ACC112 (cell line): Measurements from ENCODE around the gene BID.

Experiments
- H2AFZ ChIP-seq: fragments of 200-600 bp; sonication (generic); one replicate; pipeline ENCODE4 v1.6.0; 2017; ENCODE audit warnings: antibody characterized with exemption, low read length; ENCODE audit not compliant: unreplicated experiment
- H3K27ac ChIP-seq: fragments of 200-600 bp; sonication (generic); 2 replicates; pipeline ENCODE4 v1.5.1; 2014; ENCODE audit warnings: low read depth, mild to moderate bottlenecking, antibody characterized with exemption, low read length, moderate library complexity
- H3K27me3 ChIP-seq: fragments of 200-600 bp; sonication (generic); 2 replicates; pipeline ENCODE4 v1.6.1; 2014; ENCODE audit warnings: mild to moderate bottlenecking, antibody characterized with exemption, low read length, moderate library complexity, mixed read lengths; ENCODE audit not compliant: insufficient read depth
- H3K36me3 ChIP-seq: fragments of 200-600 bp; sonication (generic); 2 replicates; pipeline ENCODE4 v1.6.1; 2016; ENCODE audit warnings: mild to moderate bottlenecking, antibody characterized with exemption, low read length, moderate library complexity, mixed read lengths; ENCODE audit not compliant: insufficient read depth
- H3K4me1 ChIP-seq: fragments of 200-600 bp; sonication (generic); one replicate; pipeline ENCODE4 v1.6.1; 2016; ENCODE audit warnings: low read length, mixed read lengths; ENCODE audit not compliant: insufficient read depth, unreplicated experiment, control insufficient read depth
- H3K4me3 ChIP-seq: fragments of 200-600 bp; sonication (generic); 2 replicates; pipeline ENCODE4 v1.5.1; 2014; ENCODE audit warnings: mild to moderate bottlenecking, low read depth, low read length
- H3K79me2 ChIP-seq: fragments of 200-600 bp; sonication (generic); one replicate; pipeline ENCODE4 v1.6.0; 2016; ENCODE audit warnings: low read length; ENCODE audit not compliant: control insufficient read depth, unreplicated experiment, insufficient read depth

Gene BID

GRCh38 chr22:17744430-17744829 is 29.8 kb downstream of the BID start:
- no peaks in the 10 kb centered on the region for H3K36me3 ChIP-seq
- H3K4me3 ChIP-seq = no peak overlapping the region
- H2AFZ ChIP-seq = no peak overlapping the region
- no peaks in the 10 kb centered on the region for H3K4me1 ChIP-seq
- no peaks in the 10 kb centered on the region for H3K27me3 ChIP-seq
- no peaks in the 10 kb centered on the region for H3K79me2 ChIP-seq
- H3K27ac ChIP-seq = no peak overlapping the region

- no peaks in the 10 kb centered on the region for H3K36me3 ChIP-seq
- no peaks in the 10 kb centered on the region for H3K4me1 ChIP-seq
- no peak overlapping the region for H2AFZ ChIP-seq
- no peaks in the 10 kb centered on the region for H3K79me2 ChIP-seq
- no peaks in the 10 kb centered on the region for H3K27me3 ChIP-seq
- H3K27ac ChIP-seq = no peak overlapping the region
- H3K4me3 ChIP-seq = no peak overlapping the region
Observed at GRCh38 chr22:17743661-17744411, 30.4 kb downstream of the BID start.

- no peaks in the 10 kb centered on the region for H3K36me3 ChIP-seq
- no peaks in the 10 kb centered on the region for H3K79me2 ChIP-seq
- H3K4me1 ChIP-seq = no peaks in the 10 kb centered on the region
- no peak overlapping the region for H3K27ac ChIP-seq
- no peak overlapping the region for H3K4me3 ChIP-seq
- H3K27me3 ChIP-seq = no peaks in the 10 kb centered on the region
- H2AFZ ChIP-seq = no peak overlapping the region
Observed at GRCh38 chr22:17742527-17742902, 31.8 kb downstream of the BID start.

- no peak overlapping the region for H2AFZ ChIP-seq
- no peak overlapping the region for H3K4me3 ChIP-seq
- H3K36me3 ChIP-seq = no peaks in the 10 kb centered on the region
- H3K27me3 ChIP-seq = no peaks in the 10 kb centered on the region
- H3K4me1 ChIP-seq = no peaks in the 10 kb centered on the region
- H3K27ac ChIP-seq = no peak overlapping the region
- H3K79me2 ChIP-seq = no peaks in the 10 kb centered on the region
Observed at GRCh38 chr22:17741866-17742526, 32.3 kb downstream of the BID start.

DNA sequence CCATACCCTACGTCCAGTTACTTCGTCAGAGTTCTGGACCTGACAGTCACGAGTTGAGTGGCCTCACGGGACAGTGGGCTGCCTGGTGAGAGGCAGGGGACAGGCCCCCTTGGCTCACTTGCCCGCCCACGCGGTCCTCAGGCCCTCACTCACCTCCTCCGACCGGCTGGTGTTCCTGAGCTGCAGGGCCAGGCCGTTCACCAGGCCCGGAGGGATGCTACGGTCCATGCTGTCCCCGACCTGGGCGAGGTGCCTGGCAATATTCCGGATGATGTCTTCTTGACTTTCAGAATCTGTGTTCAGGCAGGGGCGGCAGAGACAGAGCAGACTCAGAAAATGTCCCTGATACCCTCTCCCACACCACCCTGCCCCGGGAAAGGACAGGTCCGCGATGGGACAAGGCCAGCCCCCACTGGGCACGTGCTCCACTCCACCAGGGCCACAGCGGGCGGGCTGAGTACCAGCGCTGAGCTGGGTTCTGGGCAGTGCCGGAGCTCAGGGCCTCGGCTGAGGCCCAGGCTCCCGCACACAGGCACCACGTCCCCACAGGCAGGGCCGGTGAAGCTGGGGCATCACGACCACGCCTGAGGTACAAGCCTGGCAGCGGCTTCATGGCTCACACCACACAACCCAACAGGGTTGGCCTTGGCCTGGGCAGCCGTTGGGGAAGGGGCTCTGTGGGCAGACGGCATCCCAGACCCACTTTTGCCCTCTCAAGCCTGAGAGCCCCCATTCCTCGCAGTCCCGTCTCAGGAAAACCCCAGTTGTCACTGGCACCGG is 34.9 kb downstream of the BID start:
- Histone ChIP-seq H3K27ac (no peak overlapping the region), H3K27me3 (no peaks in the 10 kb centered on the region), H2AFZ (no peak overlapping the region), H3K4me1 (no peaks in the 10 kb centered on the region), H3K36me3 (no peaks in the 10 kb centered on the region), H3K4me3 (no peak overlapping the region), H3K79me2 (no peaks in the 10 kb centered on the region)

DNA sequence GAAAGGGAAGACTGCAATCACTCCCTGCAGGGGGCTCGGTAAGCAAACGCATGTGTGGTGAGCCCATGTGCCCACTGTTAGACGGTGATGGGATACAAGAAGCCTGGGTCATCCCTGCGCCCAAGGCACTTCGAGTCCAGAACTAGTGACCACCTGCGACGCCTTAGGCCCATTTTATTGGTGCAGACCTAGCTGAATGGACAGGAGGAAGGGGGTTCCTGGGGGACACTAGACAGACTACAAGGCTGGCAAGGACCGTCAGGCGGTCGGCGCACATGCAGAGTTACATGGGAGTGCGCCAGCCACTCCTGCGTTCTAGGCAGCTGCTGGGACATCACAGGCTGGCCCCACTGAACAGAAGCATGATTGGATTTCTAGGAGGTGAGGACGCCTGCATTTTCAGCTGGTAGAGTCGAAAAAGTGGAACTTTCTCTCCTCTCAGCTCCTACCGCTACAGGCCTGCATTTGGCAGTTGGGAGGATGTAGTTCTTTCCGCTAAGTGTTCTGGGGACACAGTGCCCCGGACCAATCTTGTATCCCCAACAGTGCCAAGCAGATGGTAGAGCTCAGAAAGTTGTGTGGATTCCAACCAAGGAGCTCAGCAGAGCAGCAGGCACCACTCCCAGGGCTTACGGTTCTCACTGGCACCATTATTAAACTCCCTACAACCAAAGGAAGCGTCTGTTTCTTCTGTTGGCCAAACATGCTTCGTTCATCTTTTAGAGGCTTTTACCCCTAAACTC is 35.7 kb downstream of the BID start:
- Histone ChIP-seq H3K27me3 (no peaks in the 10 kb centered on the region), H3K36me3 (no peaks in the 10 kb centered on the region), H2AFZ (no peak overlapping the region), H3K79me2 (no peaks in the 10 kb centered on the region), H3K4me3 (no peak overlapping the region), H3K27ac (no peak overlapping the region), H3K4me1 (peaks cover 6% of the 10 kb centered on the region)

DNA sequence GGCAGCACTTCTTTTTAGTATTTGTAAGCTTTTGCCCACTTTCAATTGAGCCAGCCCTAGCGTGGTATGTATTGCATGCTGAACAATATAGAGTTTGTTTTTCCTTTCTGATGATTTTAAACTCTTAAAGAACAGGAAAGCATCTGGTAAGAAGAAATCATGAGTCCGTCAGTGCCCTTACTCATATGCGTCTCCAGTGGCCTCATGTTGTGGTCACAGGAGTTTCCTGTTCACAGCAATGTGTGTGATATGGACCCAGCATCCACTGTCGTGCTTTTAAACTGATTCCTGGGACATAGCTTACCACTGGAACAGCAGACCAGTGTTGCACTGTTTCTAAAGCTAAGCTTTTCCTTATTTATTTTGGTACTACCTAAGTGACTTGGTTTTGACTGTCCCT is 40.1 kb downstream of the BID start:
- H3K27ac ChIP-seq = peak overlapping the region; percentile 57
- H3K36me3 ChIP-seq = peaks cover 11% of the 10 kb centered on the region; the same call in 1 of the 2 replicates

DNA sequence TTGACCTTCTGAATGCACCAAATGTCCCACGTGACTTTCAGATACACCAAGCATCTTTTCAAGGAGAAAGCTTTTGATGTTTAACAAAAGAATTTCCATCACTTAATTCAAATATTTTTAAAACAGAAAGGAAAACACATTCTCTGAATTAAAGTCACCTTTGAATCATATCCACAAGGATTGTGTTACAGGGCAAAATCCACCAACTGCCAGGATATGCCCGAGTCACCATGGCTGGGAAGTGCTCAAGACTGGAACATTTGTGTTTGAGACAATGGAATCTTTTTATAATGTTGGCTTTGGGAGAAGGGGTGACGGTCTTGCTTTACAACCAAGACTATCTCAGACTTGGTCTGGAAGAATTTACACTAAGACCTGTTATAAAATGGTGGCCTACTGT is 40.8 kb downstream of the BID start:
- Histone ChIP-seq H3K36me3 (peaks cover 11% of the 10 kb centered on the region; the same call in 1 of the 2 replicates), H3K4me3 (no peak overlapping the region), H3K27ac (peak overlapping the region; percentile 57), H3K4me1 (peaks cover 11% of the 10 kb centered on the region), H2AFZ (no peak overlapping the region), H3K27me3 (no peaks in the 10 kb centered on the region), H3K79me2 (no peaks in the 10 kb centered on the region)

More for the DNA sequence above, 40.1 kb downstream of the BID start:
- H3K79me2 ChIP-seq = no peaks in the 10 kb centered on the region
- H3K4me3 ChIP-seq = no peak overlapping the region
- no peak overlapping the region for H2AFZ ChIP-seq
- peaks cover 11% of the 10 kb centered on the region for H3K4me1 ChIP-seq
- H3K27me3 ChIP-seq = no peaks in the 10 kb centered on the region

- no peak overlapping the region for H2AFZ ChIP-seq
- H3K4me3 ChIP-seq = no peak overlapping the region
- no peaks in the 10 kb centered on the region for H3K27me3 ChIP-seq
- no peaks in the 10 kb centered on the region for H3K79me2 ChIP-seq
- no peak overlapping the region for H3K27ac ChIP-seq
- peaks cover 11% of the 10 kb centered on the region for H3K4me1 ChIP-seq
- peaks cover 11% of the 10 kb centered on the region; the same call in 1 of the 2 replicates for H3K36me3 ChIP-seq
Observed at GRCh38 chr22:17732251-17732854, 41.9 kb downstream of the BID start.

DNA sequence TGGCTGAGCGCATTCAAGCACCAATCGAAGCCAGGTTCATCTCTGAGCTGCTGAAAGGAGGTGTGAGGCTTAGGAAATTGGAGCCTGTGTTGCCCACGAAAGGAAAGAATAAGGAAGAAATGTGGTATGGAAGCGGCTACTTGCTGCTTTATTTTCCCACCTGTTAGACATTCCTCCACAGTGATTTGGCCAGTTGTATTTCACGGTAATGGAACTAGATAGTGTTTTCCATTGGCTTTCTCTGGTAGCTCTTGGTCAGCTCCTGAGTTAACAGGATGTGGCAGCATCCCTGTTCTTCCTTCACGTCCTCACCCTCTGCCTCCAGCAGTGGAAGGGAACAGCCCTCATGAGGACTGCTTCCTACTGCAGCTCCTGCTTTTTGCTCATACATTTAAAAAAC is 44.7 kb downstream of the BID start:
- Histone ChIP-seq H3K4me3 (no peak overlapping the region), H3K27ac (no peak overlapping the region), H3K36me3 (peaks cover 11% of the 10 kb centered on the region; the same call in 1 of the 2 replicates), H3K79me2 (peaks cover 11% of the 10 kb centered on the region), H3K27me3 (no peaks in the 10 kb centered on the region), H3K4me1 (peaks cover 18% of the 10 kb centered on the region), H2AFZ (no peak overlapping the region)
